Measurements from ENCODE around the gene KCNA10.

KCNA10 gene

DNA sequence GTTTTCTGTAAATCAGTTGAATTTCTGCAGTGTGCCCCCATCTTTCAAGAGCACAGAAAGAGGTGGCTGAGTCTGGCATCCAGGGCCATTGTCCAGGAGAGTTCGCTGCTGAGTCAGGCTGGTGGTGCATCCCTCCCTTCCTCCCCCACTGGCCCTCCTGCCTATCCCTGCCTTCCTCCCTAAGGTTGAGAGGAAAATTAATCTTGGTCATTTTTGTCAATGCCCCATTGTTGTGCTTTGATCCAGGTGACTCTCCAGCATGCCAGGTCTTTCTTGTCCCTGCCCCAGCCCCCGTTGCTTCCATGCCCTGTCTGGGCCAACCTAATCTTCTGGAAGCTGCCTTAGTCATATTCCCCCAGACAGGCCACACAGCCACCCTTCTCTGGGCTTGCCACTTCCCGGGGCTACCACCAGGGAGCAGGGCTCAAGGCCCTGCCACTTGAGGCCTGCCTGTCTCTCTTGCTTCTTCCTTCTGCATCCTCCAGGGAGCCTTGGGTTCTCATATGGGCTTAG lies 41.5 kb downstream of the KCNA10 start:
- no peak for DNase-seq (ENCODE audit: low read depth in 2 of 2)

DNA sequence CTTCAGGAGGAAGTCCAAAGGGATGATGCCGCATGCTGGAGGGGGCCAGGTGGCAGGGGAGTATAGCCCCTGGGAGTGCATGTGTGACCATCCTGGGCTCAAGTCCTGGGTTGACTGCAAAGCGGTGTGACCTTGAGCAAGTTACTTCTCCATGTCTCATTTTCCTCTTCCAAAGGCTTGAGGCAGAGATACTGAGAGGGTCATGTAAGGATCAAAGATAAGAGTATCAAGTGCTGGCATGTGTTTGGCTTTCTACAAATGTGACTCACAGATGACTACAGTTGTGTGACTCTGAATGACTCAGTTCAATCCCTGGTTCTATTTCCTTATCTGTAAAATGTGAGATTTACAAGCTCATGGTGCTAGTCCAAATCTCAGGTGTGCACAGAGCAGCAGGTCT lies 41.9 kb downstream of the KCNA10 start:
- no peak for DNase-seq (ENCODE audit: low read depth in 2 of 2)

GRCh38 chr1:110476028-110476765 lies 42.8 kb downstream of the KCNA10 start:
- no peak for DNase-seq (ENCODE audit: low read depth in 2 of 2)

GRCh38 chr1:110475362-110476027 lies 43.5 kb downstream of the KCNA10 start:
- DNase-seq (ENCODE audit: low read depth in 2 of 2) = no peak

DNA sequence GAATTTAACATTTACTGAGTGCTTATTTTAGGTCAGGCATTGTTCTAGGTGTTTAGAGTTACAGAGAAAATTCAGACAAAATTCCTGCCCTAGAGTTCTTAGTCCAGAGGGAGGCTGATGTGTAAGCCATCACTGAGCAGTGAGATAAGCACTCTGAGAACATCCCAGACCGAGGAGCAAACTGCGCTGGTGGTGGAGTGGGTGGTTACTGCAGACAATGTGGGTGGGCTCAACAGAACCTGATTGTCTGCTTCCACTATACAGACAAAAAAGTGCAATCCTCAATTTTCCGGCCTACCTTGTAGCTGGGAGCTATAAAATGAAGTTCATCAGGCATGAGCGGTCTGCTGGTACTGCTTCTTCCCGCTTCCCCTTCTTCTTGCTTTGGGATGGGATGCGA lies 44.5 kb downstream of the KCNA10 start:
- DNase-seq (ENCODE audit: low read depth in 2 of 2) = no peak

DNA sequence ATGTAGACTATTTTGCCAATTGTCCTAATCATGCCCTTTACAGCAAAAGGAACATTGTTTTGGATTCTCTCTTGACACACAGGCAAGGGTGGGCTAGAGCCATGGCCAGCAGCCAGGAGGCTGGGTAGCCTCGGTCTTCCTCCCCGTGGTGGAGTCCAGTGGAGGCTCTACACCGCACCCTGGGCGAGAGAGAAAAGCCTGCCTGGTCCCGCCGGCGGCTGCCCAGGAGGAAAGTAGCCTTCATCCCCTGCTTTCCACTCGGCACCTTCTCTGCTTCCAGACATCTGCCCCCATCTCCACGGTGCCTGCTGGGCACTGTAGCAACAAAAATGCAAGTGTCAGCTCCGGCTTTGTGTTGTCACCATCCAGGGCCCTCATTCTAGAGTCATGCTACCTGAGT lies 46.4 kb downstream of the KCNA10 start:
- DNase-seq (ENCODE audit: low read depth in 2 of 2) = no peak

GRCh38 chr1:110471131-110471530 lies 47.8 kb downstream of the KCNA10 start:
- no peak for DNase-seq (ENCODE audit: low read depth in 2 of 2)
